GM20431 (cell line): ENCODE data around the gene PRXL2A.
"Not testable (repeated sequence)": the region's sequence is repeated elsewhere in the genome, so short reads cannot be mapped to it uniquely, and the experiment has no call there.

Experiments used
- in situ Hi-C: fragments of 300-500 bp; cut with MseI, MboI; formaldehyde crosslinking; loops from one replicate; pipeline ENCODE4 v1.15.0; 2020; ENCODE audit warnings: low sequenced_read_pairs; ENCODE audit not compliant: unreplicated experiment

Gene PRXL2A

GRCh38 chr10:80410122-80410521 is 1.8 kb downstream of the PRXL2A start:
- in situ Hi-C loops: no loop called here

GRCh38 chr10:80410578-80411145 is 2.3 kb downstream of the PRXL2A start:
- in situ Hi-C loops: no loop called here

GRCh38 chr10:80411267-80411668 is 2.9 kb downstream of the PRXL2A start:
- in situ Hi-C loops: no loop called here

- in situ Hi-C loops: no loop called here
These were observed 3.4 kb downstream of the PRXL2A start for GRCh38 chr10:80411681-80412220.

GRCh38 chr10:80412486-80412885 is 4.1 kb downstream of the PRXL2A start:
- in situ Hi-C loops: no loop called here

- in situ Hi-C loops: no loop called here
These were observed 5.1 kb downstream of the PRXL2A start for GRCh38 chr10:80413271-80413996.

GRCh38 chr10:80414142-80414895 is 6.0 kb downstream of the PRXL2A start:
- in situ Hi-C loops: no loop called here

- in situ Hi-C loops: no loop called here
These were observed 7.6 kb downstream of the PRXL2A start for GRCh38 chr10:80415734-80416478.

GRCh38 chr10:80416479-80417098 is 8.2 kb downstream of the PRXL2A start:
- in situ Hi-C loops: no loop called here

- in situ Hi-C loops: not testable (repeated sequence)
These were observed 8.9 kb downstream of the PRXL2A start for GRCh38 chr10:80417256-80417655.

GRCh38 chr10:80421050-80421706 is 12.8 kb downstream of the PRXL2A start:
- in situ Hi-C loops: no loop called here

- in situ Hi-C loops: no loop called here
These were observed 13.6 kb downstream of the PRXL2A start for GRCh38 chr10:80421707-80422536.

- in situ Hi-C loops: no loop called here
These were observed 17.6 kb downstream of the PRXL2A start for GRCh38 chr10:80425901-80426300.

- in situ Hi-C loops: no loop called here
These were observed 19.2 kb downstream of the PRXL2A start for GRCh38 chr10:80427541-80427940.

GRCh38 chr10:80429521-80429973 is 21.2 kb downstream of the PRXL2A start:
- in situ Hi-C loops: no loop called here

- in situ Hi-C loops: no loop called here
These were observed 24.8 kb downstream of the PRXL2A start for GRCh38 chr10:80433134-80433533.

- in situ Hi-C loops: no loop called here
These were observed 28.2 kb downstream of the PRXL2A start for GRCh38 chr10:80436446-80437098.

- in situ Hi-C loops: no loop called here
These were observed 28.9 kb downstream of the PRXL2A start for GRCh38 chr10:80437227-80437626.
